D721Med (cell line): Measurements from ENCODE around the gene ZDHHC3.

Experiments used
- DNase-seq: peaks from one replicate; pipeline ENCODE4 v3.0.0; 2011; ENCODE audit warnings: low spot score; ENCODE audit not compliant: insufficient read length
- FAIRE-seq: peaks from 2 replicates; lab custom pipeline; 2011; peaks lifted over from hg19 to GRCh38; lab: Jason Lieb, UNC
- CTCF ChIP-seq: IDR thresholded peaks from 2 replicates; pipeline ENCODE4 v1.5.1; 2012; ENCODE audit warnings: mild to moderate bottlenecking, control low read depth; ENCODE audit not compliant: insufficient read depth; ENCODE audit errors: missing control alignments

Gene ZDHHC3

GRCh38 chr3:44942202-44942921, 33.6 kb downstream of the ZDHHC3 start:
- FAIRE-seq (no peak), DNase-seq (no peak)
- TF ChIP-seq CTCF = no peak

- no peak for DNase-seq
- no peak for TF ChIP-seq CTCF
- no peak for FAIRE-seq
Measured at GRCh38 chr3:44939581-44940036, 36.4 kb downstream of the ZDHHC3 start.

- no peak for DNase-seq
- no peak for TF ChIP-seq CTCF
- no peak for FAIRE-seq
Measured at GRCh38 chr3:44932986-44933944, 42.7 kb downstream of the ZDHHC3 start.

GRCh38 chr3:44932271-44932670, 43.7 kb downstream of the ZDHHC3 start:
- TF ChIP-seq CTCF = no peak
- FAIRE-seq (no peak), DNase-seq (no peak)

GRCh38 chr3:44931791-44932190, 44.2 kb downstream of the ZDHHC3 start:
- TF ChIP-seq CTCF = no peak
- FAIRE-seq = no peak
- no peak for DNase-seq

GRCh38 chr3:44930911-44931310, 45.1 kb downstream of the ZDHHC3 start:
- no peak for TF ChIP-seq CTCF
- FAIRE-seq (no peak), DNase-seq (no peak)
